PC-3 (cell line): ENCODE data around the gene HSPH1. TPM values are rescaled to one million over a fixed set of nuclear protein-coding genes. Genes with fewer than 3 reads are reported as not detected.

Source experiments
- ATAC-seq: fragments of 200-7000 bp; cut with Tn5 transposase; 2 replicates; pipeline ENCODE4 v1.9.1; 2020; ENCODE audit warnings: mild to moderate bottlenecking, moderate library complexity
- BruUV-seq: library from RNA; stranded (reverse); fragments of 400-500 nt; replicated peaks from 2 replicates; lab custom pipeline; 2021; lab: Mats Ljungman, UMichigan
- CTCF ChIA-PET: fragments of 300-600 bp; sonication (Branson Sonifier 250); formaldehyde crosslinking; loops from one replicate; lab custom pipeline; 2022; ENCODE audit warnings: antibody characterized with exemption; lab: Charles Lee
- POLR2A ChIA-PET: fragments of 300-600 bp; sonication (Branson Sonifier 250); formaldehyde crosslinking; loops from one replicate; lab custom pipeline; 2022; ENCODE audit warnings: antibody characterized with exemption; ENCODE audit not compliant: unreplicated experiment; lab: Charles Lee
- DNase-seq: peaks from one replicate; pipeline ENCODE4 v3.0.0-alpha.2; 2015
- H2AFZ ChIP-seq: fragments of 300-600 bp; sonication (generic); 2 replicates; pipeline ENCODE4 v1.6.0; 2016; ENCODE audit warnings: antibody characterized with exemption, low read length
- H3F3A ChIP-seq: fragments of 300-600 bp; sonication (generic); one replicate; pipeline ENCODE4 v1.6.0; 2017; ENCODE audit warnings: antibody characterized with exemption, low read length, control low read depth, mild to moderate bottlenecking; ENCODE audit not compliant: unreplicated experiment
- H3K27ac ChIP-seq: fragments of 300-600 bp; sonication (generic); 2 replicates; pipeline ENCODE4 v1.5.1; 2016; ENCODE audit warnings: mild to moderate bottlenecking, low read length
- H3K27me3 ChIP-seq: fragments of 300-600 bp; sonication (generic); 2 replicates; pipeline ENCODE4 v1.6.1; 2016; ENCODE audit warnings: low read length, mixed read lengths
- H3K36me3 ChIP-seq: fragments of 300-600 bp; sonication (generic); 2 replicates; pipeline ENCODE4 v1.6.1; 2016; ENCODE audit warnings: low read depth, mixed run types, low read length, mixed read lengths
- H3K4me1 ChIP-seq: fragments of 300-600 bp; sonication (generic); 2 replicates; pipeline ENCODE4 v1.5.1; 2016; ENCODE audit warnings: low read length; ENCODE audit not compliant: insufficient read depth
- H3K4me2 ChIP-seq: fragments of 300-600 bp; sonication (generic); 2 replicates; pipeline ENCODE4 v1.6.0; 2016; ENCODE audit warnings: low read length
- H3K4me3 ChIP-seq: fragments of 300-600 bp; sonication (generic); 2 replicates; pipeline ENCODE4 v1.5.1; 2016; ENCODE audit warnings: mild to moderate bottlenecking, low read length, mixed read lengths
- H3K79me2 ChIP-seq: fragments of 300-600 bp; sonication (generic); 2 replicates; pipeline ENCODE4 v1.6.1; 2017; ENCODE audit warnings: low read length, mixed read lengths
- H3K9ac ChIP-seq: fragments of 300-600 bp; sonication (generic); 2 replicates; pipeline ENCODE4 v1.6.0; 2016; ENCODE audit warnings: mild to moderate bottlenecking, low read length
- H3K9me2 ChIP-seq: fragments of 300-600 bp; sonication (generic); replicated peaks from 2 replicates; pipeline ENCODE4 v1.6.1; 2016; ENCODE audit warnings: mixed run types, low read length, mixed read lengths
- H3K9me3 ChIP-seq: fragments of 300-600 bp; sonication (generic); 2 replicates; pipeline ENCODE4 v1.6.1; 2016; ENCODE audit warnings: low read length, mixed read lengths
- H4K20me1 ChIP-seq: fragments of 300-600 bp; sonication (generic); 2 replicates; pipeline ENCODE4 v1.6.1; 2016; ENCODE audit warnings: low read length, mixed read lengths
- CTCF ChIP-seq: fragments of 300-600 bp; sonication (generic); conservative IDR thresholded peaks from 2 replicates; pipeline ENCODE4 v1.5.1; 2017; ENCODE audit warnings: antibody characterized with exemption, low read depth, mild to moderate bottlenecking, low read length
- EZH2 ChIP-seq: fragments of 300-600 bp; sonication (generic); IDR thresholded peaks from one replicate; pipeline ENCODE4 v1.6.1; 2017; ENCODE audit warnings: antibody characterized with exemption, mild to moderate bottlenecking, low read length; ENCODE audit not compliant: unreplicated experiment
- EZH2phosphoT487 ChIP-seq: fragments of 300-600 bp; sonication (generic); IDR thresholded peaks from 2 replicates; pipeline ENCODE4 v1.6.1; 2018; ENCODE audit warnings: mild to moderate bottlenecking, antibody characterized with exemption, low read length, borderline replicate concordance
- intact Hi-C: fragments of 100-400 bp; cut with micrococcal nuclease; formaldehyde crosslinking; loops from 2 replicates; pipeline ENCODE4 v1.9.0; 2023
- total RNA-seq: library from RNA; depleted of rRNA; stranded (reverse); fragments of >200 nt; gene quantifications from 2 replicates; pipeline ENCODE4 v1.2.3, GENCODE V29; 2014

HSPH1 gene
- total RNA-seq, 1 experiment from 2014 or later = 83.7 TPM

- Histone ChIP-seq H2AFZ (no peak overlapping the region), H3K4me3 (no peak overlapping the region), H3K36me3 (no peaks in the 10 kb centered on the region), H3F3A (no peaks in the 10 kb centered on the region), H3K9ac (no peak overlapping the region), H3K79me2 (no peaks in the 10 kb centered on the region), H4K20me1 (no peaks in the 10 kb centered on the region), H3K4me2 (no peak overlapping the region), H3K27me3 (no peaks in the 10 kb centered on the region), H3K27ac (no peak overlapping the region), H3K4me1 (peaks cover 29% of the 10 kb centered on the region), H3K9me2 (no peaks in the 10 kb centered on the region), H3K9me3 (no peaks in the 10 kb centered on the region)
- DNase-seq (no peak), ATAC-seq (no peak)
- TF ChIP-seq EZH2phosphoT487 = no peak
- TF ChIP-seq EZH2 = no peak
- no peak for TF ChIP-seq CTCF
- CTCF ChIA-PET = no interaction called here
- no TSS peak for BruUV-seq
- intact Hi-C loops = no loop called here
- POLR2A ChIA-PET = interaction anchor here (0.6 kb wide), 1 partner anchor 127 kb away, joined by 4 read pairs; no protein-coding TSS in a partner anchor
Observed at GRCh38 chr13:31175847-31176532, 14.3 kb upstream of the HSPH1 start.

DNA sequence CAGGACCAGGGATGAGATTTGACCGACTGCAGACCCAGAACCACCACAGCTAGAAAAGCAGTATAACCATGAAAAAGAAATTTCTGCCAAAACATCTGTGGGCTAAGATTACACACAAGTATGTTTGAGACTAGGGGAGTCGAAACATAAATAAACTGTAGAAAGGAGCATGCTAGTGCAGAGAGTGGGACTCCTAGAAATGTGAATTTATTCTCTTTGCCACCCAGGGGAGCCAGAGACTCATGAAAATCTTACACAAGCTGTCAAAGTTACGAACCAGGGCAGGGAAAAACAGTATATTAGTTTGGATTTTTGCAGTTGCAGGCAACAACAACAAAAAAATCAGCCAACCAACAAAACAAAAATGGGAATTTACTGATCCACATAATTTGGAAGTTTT is 12.3 kb upstream of the HSPH1 start:
- no TSS peak for BruUV-seq
- peak; percentile 45 for TF ChIP-seq CTCF
- TF ChIP-seq EZH2 = no peak
- intact Hi-C loops = loop anchor here (1.0 kb wide), 2 partner anchors 60 to 250 kb away; no protein-coding TSS in a partner anchor
- Histone ChIP-seq H3K9me2 (no peaks in the 10 kb centered on the region), H3K27me3 (no peaks in the 10 kb centered on the region), H3K9ac (no peak overlapping the region), H3K4me3 (no peak overlapping the region), H4K20me1 (no peaks in the 10 kb centered on the region), H3F3A (no peaks in the 10 kb centered on the region), H3K4me1 (peaks cover 29% of the 10 kb centered on the region), H3K9me3 (no peaks in the 10 kb centered on the region), H3K79me2 (no peaks in the 10 kb centered on the region), H3K36me3 (no peaks in the 10 kb centered on the region), H3K27ac (no peak overlapping the region), H3K4me2 (no peak overlapping the region), H2AFZ (no peak overlapping the region)
- POLR2A ChIA-PET = no interaction called here
- DNase-seq = peak; percentile 38
- ATAC-seq = peak; percentile 45
- CTCF ChIA-PET = interaction anchor here (0.6 to 0.7 kb wide), 3 partner anchors 176 to 364 kb away, joined by 3 to 5 read pairs (median 3); no protein-coding TSS in a partner anchor

GRCh38 chr13:31172535-31172934 is 10.8 kb upstream of the HSPH1 start:
- CTCF ChIA-PET = no interaction called here
- no peaks in the 10 kb centered on the region for H3F3A ChIP-seq
- no peaks in the 10 kb centered on the region for H3K9me3 ChIP-seq
- H3K79me2 ChIP-seq = no peaks in the 10 kb centered on the region
- H3K4me1 ChIP-seq = peaks cover 39% of the 10 kb centered on the region
- peak overlapping the region; percentile 52 for H3K4me2 ChIP-seq
- no TSS peak for BruUV-seq
- no peaks in the 10 kb centered on the region for H4K20me1 ChIP-seq
- H3K9me2 ChIP-seq = no peaks in the 10 kb centered on the region
- no peak overlapping the region for H2AFZ ChIP-seq
- H3K27me3 ChIP-seq = no peaks in the 10 kb centered on the region
- no peak overlapping the region for H3K9ac ChIP-seq
- no peaks in the 10 kb centered on the region for H3K36me3 ChIP-seq
- POLR2A ChIA-PET = no interaction called here
- intact Hi-C loops = loop anchor here (1.0 kb wide), 2 partner anchors 10 to 27 kb away; partner anchors contain the start of gene B3GLCT
- 0 out of 2 replicates have a peak overlapping the region, but pooled peaks have one; percentile 13 for H3K4me3 ChIP-seq
- H3K27ac ChIP-seq = peak overlapping the region; percentile 56
- TF ChIP-seq CTCF (no peak), EZH2phosphoT487 (no peak), EZH2 (no peak)
- ATAC-seq = peak; percentile 80
- DNase-seq = peak; percentile 96
